ENCODE results near the gene MYL3.

MYL3 gene

DNA sequence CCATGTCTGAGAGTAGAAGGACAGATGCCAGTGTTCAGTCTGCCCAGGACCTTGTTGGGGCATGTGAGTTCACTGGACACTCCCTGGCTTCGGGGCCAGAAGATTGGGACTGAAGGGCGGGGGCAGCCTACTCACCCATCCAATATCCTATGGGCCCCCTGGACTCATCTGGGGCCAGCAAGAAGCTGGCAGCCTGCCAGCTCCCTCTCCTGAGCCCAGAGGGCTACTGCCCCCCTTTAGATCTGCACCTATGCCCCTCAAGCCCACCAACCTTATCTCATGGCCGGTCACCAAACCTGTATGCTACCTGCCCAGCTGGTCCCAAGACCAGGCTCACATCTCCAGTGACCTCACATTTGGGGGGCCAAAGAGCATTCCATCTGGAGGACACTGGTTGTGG is 22.4 kb upstream of the MYL3 start:
- DNase-seq (ENCODE audit: extremely low spot score), result no peak
- ChIA-PET CTCF (interaction anchor here (1.2 to 3.6 kb wide), 3 partner anchors 10 to 166 kb away, joined by 3 to 19 read pairs (median 3); no protein-coding TSS in a partner anchor), POLR2A (no interaction called here)
- TF ChIP-seq, protein P1, sequence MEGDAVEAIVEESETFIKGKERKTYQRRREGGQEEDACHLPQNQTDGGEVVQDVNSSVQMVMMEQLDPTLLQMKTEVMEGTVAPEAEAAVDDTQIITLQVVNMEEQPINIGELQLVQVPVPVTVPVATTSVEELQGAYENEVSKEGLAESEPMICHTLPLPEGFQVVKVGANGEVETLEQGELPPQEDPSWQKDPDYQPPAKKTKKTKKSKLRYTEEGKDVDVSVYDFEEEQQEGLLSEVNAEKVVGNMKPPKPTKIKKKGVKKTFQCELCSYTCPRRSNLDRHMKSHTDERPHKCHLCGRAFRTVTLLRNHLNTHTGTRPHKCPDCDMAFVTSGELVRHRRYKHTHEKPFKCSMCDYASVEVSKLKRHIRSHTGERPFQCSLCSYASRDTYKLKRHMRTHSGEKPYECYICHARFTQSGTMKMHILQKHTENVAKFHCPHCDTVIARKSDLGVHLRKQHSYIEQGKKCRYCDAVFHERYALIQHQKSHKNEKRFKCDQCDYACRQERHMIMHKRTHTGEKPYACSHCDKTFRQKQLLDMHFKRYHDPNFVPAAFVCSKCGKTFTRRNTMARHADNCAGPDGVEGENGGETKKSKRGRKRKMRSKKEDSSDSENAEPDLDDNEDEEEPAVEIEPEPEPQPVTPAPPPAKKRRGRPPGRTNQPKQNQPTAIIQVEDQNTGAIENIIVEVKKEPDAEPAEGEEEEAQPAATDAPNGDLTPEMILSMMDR (IDR thresholded peaks at IDR 0.05; ENCODE audit: control extremely low read depth, extremely low read depth, low read depth, missing control alignments), result no peak

DNA sequence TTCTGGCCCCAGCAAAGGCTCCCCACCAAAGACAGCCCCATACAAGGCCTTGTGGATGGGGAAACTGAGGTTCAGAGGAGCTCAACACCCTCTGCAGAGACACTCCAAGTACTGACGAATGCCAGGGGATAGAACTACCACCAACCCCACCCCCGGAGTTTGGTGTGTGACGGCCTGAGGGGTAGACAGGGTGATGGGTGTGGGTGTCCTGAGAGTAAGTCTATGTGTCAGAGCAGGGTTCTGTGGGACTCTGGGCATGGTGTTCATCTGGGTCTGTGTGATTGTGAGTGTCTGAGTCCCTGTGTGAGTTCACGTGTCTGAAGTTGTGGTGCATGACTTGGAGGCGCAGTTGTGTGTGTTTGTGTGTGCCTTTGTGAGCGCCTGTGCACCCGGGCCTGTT is 21.7 kb upstream of the MYL3 start:
- CTCF ChIA-PET, result interaction anchor here (3.6 kb wide), 1 partner anchor 10 kb away, joined by 19 read pairs; no protein-coding TSS in a partner anchor
- DNase-seq (ENCODE audit: extremely low spot score), result no peak
- POLR2A ChIA-PET, result no interaction called here
- TF ChIP-seq, protein P1 (IDR thresholded peaks at IDR 0.05; ENCODE audit: control extremely low read depth, extremely low read depth, low read depth, missing control alignments), result no peak

DNA sequence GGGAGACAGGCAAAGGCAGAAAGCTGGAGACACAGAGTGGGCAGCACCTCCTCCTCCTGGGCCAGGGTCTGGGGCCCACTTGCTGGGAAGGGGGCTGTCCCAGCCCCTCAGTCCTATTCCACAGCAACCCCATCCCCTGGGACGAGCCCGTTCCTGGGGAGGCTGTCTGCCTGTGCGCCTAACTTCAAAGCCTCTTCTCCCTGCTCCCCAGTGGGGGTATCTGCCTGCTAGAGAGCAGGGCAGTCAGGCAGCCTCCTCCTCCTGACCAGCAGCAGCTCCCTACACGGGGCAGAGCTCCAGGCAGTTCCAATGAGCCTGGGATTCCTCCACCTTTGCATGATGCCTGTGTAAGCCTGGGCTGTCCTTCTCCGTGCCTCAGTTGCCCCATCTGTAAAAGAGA is 21.2 kb upstream of the MYL3 start:
- POLR2A ChIA-PET, result no interaction called here
- CTCF ChIA-PET, result interaction anchor here (3.6 kb wide), 1 partner anchor 11 kb away, joined by 19 read pairs; no protein-coding TSS in a partner anchor
- DNase-seq (ENCODE audit: extremely low spot score), result no peak
- TF ChIP-seq, protein P1 (IDR thresholded peaks at IDR 0.05; ENCODE audit: control extremely low read depth, extremely low read depth, low read depth, missing control alignments), result no peak

DNA sequence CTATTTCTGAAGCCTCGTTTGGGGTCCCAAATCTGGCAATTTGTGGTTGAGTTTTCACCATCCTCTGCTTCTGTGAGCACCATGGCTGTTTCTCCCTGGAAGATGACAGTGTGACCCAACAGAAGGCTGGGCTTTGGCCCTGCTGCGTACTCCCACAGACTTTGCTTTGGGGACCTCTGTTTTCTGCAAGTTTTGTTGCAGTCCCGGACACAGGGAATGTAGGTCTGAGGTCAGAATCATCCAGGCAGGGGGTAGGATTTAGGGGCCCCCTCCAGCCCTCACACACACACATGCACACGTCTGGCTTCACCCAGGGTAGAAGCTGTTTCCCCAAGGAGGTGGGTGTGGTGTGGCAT is 20.6 kb upstream of the MYL3 start:
- ChIA-PET POLR2A (no interaction called here), CTCF (interaction anchor here (3.6 kb wide), 1 partner anchor 11 kb away, joined by 19 read pairs; no protein-coding TSS in a partner anchor)
- no peak for DNase-seq (ENCODE audit: extremely low spot score)
- TF ChIP-seq, protein P1 (IDR thresholded peaks at IDR 0.05; ENCODE audit: control extremely low read depth, extremely low read depth, low read depth, missing control alignments), result no peak

DNA sequence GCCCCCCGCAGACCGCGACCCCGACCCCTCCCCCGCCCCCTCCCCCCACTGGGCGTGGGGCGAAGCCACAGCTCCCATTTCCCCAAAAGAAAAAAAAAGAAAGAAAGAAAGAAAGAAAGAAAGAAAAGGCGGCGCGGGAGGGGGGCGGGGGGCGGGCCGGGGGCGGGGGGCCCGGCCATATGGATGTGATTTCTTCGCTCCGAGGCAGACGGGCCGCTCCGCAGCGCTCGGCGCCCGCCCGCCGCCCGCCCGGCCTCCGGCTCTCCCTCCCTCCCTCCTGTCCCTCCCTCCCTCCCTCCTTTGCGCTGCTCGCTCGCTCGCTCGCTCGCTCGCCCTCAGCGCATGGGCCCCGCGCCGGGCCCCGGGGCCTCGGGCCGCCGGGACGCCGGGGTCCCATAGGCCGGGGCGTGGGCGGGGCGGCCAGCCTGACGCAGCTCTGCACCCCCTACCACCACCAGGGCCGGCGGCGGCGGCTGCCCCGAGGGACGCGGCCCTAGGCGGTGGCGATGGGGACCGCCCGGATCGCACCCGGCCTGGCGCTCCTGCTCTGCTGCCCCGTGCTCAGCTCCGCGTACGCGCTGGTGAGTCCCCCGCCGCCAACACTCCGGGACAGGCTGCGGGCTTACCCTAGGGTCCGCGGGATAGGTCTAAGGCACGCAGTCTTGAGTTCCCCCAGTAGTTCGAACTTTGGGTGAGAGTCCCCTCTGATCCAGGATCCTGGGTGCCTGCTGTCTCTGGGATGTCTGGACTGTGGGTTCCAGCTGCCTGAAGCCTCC is 20.0 kb upstream of the MYL3 start:
- ChIA-PET POLR2A (no interaction called here), CTCF (interaction anchor here (1.3 kb wide), 1 partner anchor 16 kb away, joined by 3 read pairs; no protein-coding TSS in a partner anchor)
- no peak for DNase-seq (ENCODE audit: extremely low spot score)
- TF ChIP-seq, protein P1 (IDR thresholded peaks at IDR 0.05; ENCODE audit: control extremely low read depth, extremely low read depth, low read depth, missing control alignments), result no peak

DNA sequence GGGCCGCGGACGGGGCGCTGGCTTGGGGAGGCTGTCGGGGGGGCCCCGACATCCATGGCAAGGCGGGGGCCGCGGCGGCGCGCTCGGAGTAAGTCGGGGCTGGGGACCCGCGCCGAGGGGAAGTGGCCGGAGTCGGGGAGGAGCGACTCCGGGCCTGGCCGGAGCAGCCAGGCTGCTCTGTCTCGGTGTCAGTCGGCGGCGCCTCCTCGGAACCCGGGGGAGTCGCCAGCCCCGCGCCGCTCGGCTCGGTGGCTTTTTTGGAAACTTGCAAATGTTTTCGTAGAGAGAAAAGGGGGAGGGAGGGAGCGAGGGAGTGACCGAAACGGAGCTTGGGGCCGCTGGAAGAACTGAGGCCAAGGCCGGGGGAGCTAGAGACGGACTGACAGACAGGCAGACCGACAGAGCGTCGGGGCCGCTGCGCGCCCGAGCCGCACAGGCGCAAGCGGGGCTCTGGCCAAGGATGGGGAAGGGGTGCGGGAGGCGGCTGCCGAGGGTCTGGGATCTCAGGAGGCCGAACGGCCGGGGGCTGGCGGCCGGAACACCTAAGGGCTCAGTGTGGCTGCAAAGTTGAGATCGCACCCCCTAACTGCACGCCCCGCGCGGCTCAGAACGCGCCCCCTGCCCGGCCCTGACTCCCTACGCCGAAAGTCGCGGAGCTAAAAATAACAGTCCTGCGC is 19.3 kb upstream of the MYL3 start:
- POLR2A ChIA-PET, result no interaction called here
- DNase-seq (ENCODE audit: extremely low spot score), result peak; percentile 49
- CTCF ChIA-PET, result interaction anchor here (1.3 kb wide), 1 partner anchor 15 kb away, joined by 3 read pairs; no protein-coding TSS in a partner anchor
- TF ChIP-seq, protein P1 (IDR thresholded peaks at IDR 0.05; ENCODE audit: control extremely low read depth, extremely low read depth, low read depth, missing control alignments), result no peak
